Measurements from ENCODE around the gene WDR86. TPM values are rescaled to one million over a fixed set of nuclear protein-coding genes. Genes with fewer than 3 reads are reported as not detected.

Gene WDR86
- total RNA-seq, 1 experiment from 2014 or later = not detected

- no peaks in the 10 kb centered on the region for H3K79me2 ChIP-seq (ENCODE audit: insufficient read depth, low read length)
- no peak overlapping the region for H3K4me3 ChIP-seq (replicated peaks in 1 of 2; ENCODE audit: low read depth in 1 of 2, low read length in 2 of 2)
- peaks cover 6 to 7% of the 10 kb centered on the region in 2 experiments; a peak in 2 of 4 replicates for H3K4me1 ChIP-seq (ENCODE audit: control insufficient read depth in 1 of 2, insufficient read depth in 2 of 2, low read length in 2 of 2)
- TF ChIP-seq MAX (IDR thresholded peaks at IDR 0.05) (no peak), REST (IDR thresholded peaks at IDR 0.05; ENCODE audit: low read depth) (no peak)
- ChIA-PET CTCF (no interaction called here), POLR2A (no interaction called here), RAD21 (ENCODE audit: low non-redundant PET in 1 of 2, low total read pairs in 2 of 2, uncharacterized antibody in 2 of 2, unreplicated experiment in 2 of 2) (no interaction called here)
- H3K9me3 ChIP-seq (ENCODE audit: control insufficient read depth in 1 of 2, insufficient read depth in 1 of 2, low read depth in 1 of 2, low read length in 2 of 2) = no peaks in the 10 kb centered on the region
- no peak overlapping the region for H2AFZ ChIP-seq (ENCODE audit: low read depth, low read length, poor library complexity, severe bottlenecking)
- H3K4me2 ChIP-seq (ENCODE audit: low read length) = no peak overlapping the region
- H3K36me3 ChIP-seq (ENCODE audit: control insufficient read depth in 1 of 2, insufficient read depth in 2 of 2, low read length in 2 of 2) = no peaks in the 10 kb centered on the region
- intact Hi-C loops (cut with micrococcal nuclease) = no loop called here
- no peak for ATAC-seq
- H3K9me2 ChIP-seq (ENCODE audit: insufficient read depth) = no peaks in the 10 kb centered on the region
- no peak for DNase-seq (ENCODE audit: low read depth, low spot score)
- no peak overlapping the region; the same call in 1 of the 2 replicates for H3K27ac ChIP-seq (ENCODE audit: low read depth, low read length)
- no peak overlapping the region for H3K9ac ChIP-seq (ENCODE audit: low read length)
- no peaks in the 10 kb centered on the region for H4K20me1 ChIP-seq (ENCODE audit: insufficient read depth)
- no peaks in the 10 kb centered on the region for H3K27me3 ChIP-seq (ENCODE audit: insufficient read depth, low read length)
- no TSS peak for BruUV-seq (replicated peaks)
These were observed 22.5 kb downstream of the WDR86 start for GRCh38 chr7:151387161-151388006.

Data from HCT116 (cell line).